Caco-2 (cell line): ENCODE data around the gene MMP10. TPM values are rescaled to one million over a fixed set of nuclear protein-coding genes. Genes with fewer than 3 reads are reported as not detected.

Source experiments
- BruUV-seq: library from RNA; stranded (reverse); fragments of 400-500 nt; replicated peaks from 2 replicates; lab custom pipeline; 2021; lab: Mats Ljungman, UMichigan
- CTCF ChIA-PET: fragments of 300-600 bp; sonication (Branson Sonifier 250); formaldehyde crosslinking; loops from one replicate; lab custom pipeline; 2022; ENCODE audit warnings: antibody characterized with exemption; lab: Charles Lee
- POLR2A ChIA-PET: fragments of 300-600 bp; sonication (Branson Sonifier 250); formaldehyde crosslinking; loops from one replicate; lab custom pipeline; 2022; ENCODE audit warnings: antibody characterized with exemption; lab: Charles Lee
- DNase-seq, 2 experiments: peaks; one replicate each; pipeline versions ENCODE4 v3.0.0 to v3.0.0-alpha.2; 2020 to 2022
- H3K27me3 ChIP-seq: replicated peaks from 2 replicates; pipeline ENCODE4 v1.6.0; 2011; ENCODE audit warnings: low read length; ENCODE audit not compliant: control insufficient read depth, insufficient read depth
- H3K36me3 ChIP-seq: 2 replicates; pipeline ENCODE4 v1.5.1; 2011; ENCODE audit warnings: low read length; ENCODE audit not compliant: control insufficient read depth, insufficient read depth
- H3K4me1 ChIP-seq: fragments of 250-450 bp; sonication (Bioruptor Pico); 2 replicates; pipeline ENCODE4 v1.5.1; 2020; ENCODE audit warnings: mild to moderate bottlenecking
- H3K4me3 ChIP-seq: 2 replicates; pipeline ENCODE4 v1.5.1; 2011; ENCODE audit warnings: low read depth, mild to moderate bottlenecking, control low read depth, low read length
- H3K9me3 ChIP-seq: fragments of 250-450 bp; sonication (Bioruptor Pico); 2 replicates; pipeline ENCODE4 v1.5.1; 2020; ENCODE audit warnings: mild to moderate bottlenecking, moderate library complexity
- H3K27ac Mint-ChIP-seq: one replicate; pipeline ENCODE4 v1.8.0; 2022; ENCODE audit warnings: mixed read lengths; ENCODE audit not compliant: unreplicated experiment
- H3K27me3 Mint-ChIP-seq: one replicate; pipeline ENCODE4 v1.8.0; 2022; ENCODE audit warnings: mixed read lengths; ENCODE audit not compliant: insufficient read depth, unreplicated experiment
- H3K36me3 Mint-ChIP-seq: one replicate; pipeline ENCODE4 v1.8.0; 2022; ENCODE audit warnings: mild to moderate bottlenecking, mixed read lengths; ENCODE audit not compliant: insufficient read depth, unreplicated experiment
- H3K4me1 Mint-ChIP-seq: one replicate; pipeline ENCODE4 v1.8.0; 2022; ENCODE audit warnings: low read depth, mixed read lengths; ENCODE audit not compliant: unreplicated experiment
- H3K4me3 Mint-ChIP-seq: one replicate; pipeline ENCODE4 v1.8.0; 2022; ENCODE audit warnings: mild to moderate bottlenecking, moderate library complexity, mixed read lengths; ENCODE audit not compliant: unreplicated experiment
- H3K9me3 Mint-ChIP-seq: one replicate; pipeline ENCODE4 v1.8.0; 2022; ENCODE audit warnings: mixed read lengths; ENCODE audit not compliant: unreplicated experiment
- CTCF ChIP-seq, 2 experiments: fragments of 200-600 bp in 1 of 2; IDR thresholded peaks; 1 replicate in 1 of 2; 2 replicates in 1 of 2; pipeline versions ENCODE4 v1.5.1 to v1.8.0; 2011 to 2022; ENCODE audit warnings: antibody characterized with exemption in 1 of 2, control low read depth in 1 of 2, inconsistent platforms in 1 of 2, low read depth in 1 of 2, low read length in 1 of 2, mild to moderate bottlenecking in 1 of 2, moderate library complexity in 1 of 2; ENCODE audit not compliant: insufficient read depth in 1 of 2, severe bottlenecking in 1 of 2, unreplicated experiment in 1 of 2
- intact Hi-C: fragments of 100-400 bp; cut with micrococcal nuclease; formaldehyde crosslinking; loops from one replicate; pipeline ENCODE4 v1.10.0; 2022; ENCODE audit not compliant: unreplicated experiment
- total RNA-seq: library from RNA; stranded (reverse); gene quantifications from 2 replicates; pipeline ENCODE4 v1.2.3, GENCODE V29; 2022

Gene MMP10
- total RNA-seq, 1 experiment from 2014 or later, result 0.16 TPM

- Histone ChIP-seq H3K36me3 (peaks cover 2% of the 10 kb centered on the region; the same call in 1 of the 2 replicates), H3K9me3 (no peaks in the 10 kb centered on the region), H3K4me1 (peaks cover 72% of the 10 kb centered on the region), H3K4me3 (no peak overlapping the region), H3K27me3 (no peaks in the 10 kb centered on the region)
- TF ChIP-seq CTCF (IDR thresholded peaks at IDR 0.05; ENCODE audit: insufficient read depth in 1 of 2, low read depth in 1 of 2, low read length in 1 of 2, severe bottlenecking in 1 of 2, unreplicated experiment in 1 of 2), result no peak
- no TSS peak for BruUV-seq
- POLR2A ChIA-PET, result no interaction called here
- Mint-ChIP-seq H3K4me1 (peaks cover 59% of the 10 kb centered on the region), H3K4me3 (peak overlapping the region; percentile 73), H3K27me3 (no peaks in the 10 kb centered on the region), H3K27ac (peak overlapping the region; percentile 78), H3K9me3 (peaks cover 6% of the 10 kb centered on the region), H3K36me3 (peaks cover 12% of the 10 kb centered on the region)
- intact Hi-C loops, result loop anchor here (2.0 kb wide), 1 partner anchor 15 kb away; no protein-coding TSS in a partner anchor
- peak; percentile 57 to 58 for DNase-seq
- CTCF ChIA-PET, result interaction anchor here (1.5 kb wide), 1 partner anchor 153 kb away, joined by 4 read pairs; no protein-coding TSS in a partner anchor
Observed at GRCh38 chr11:102761646-102762238, 18.7 kb downstream of the MMP10 start.

GRCh38 chr11:102760344-102761035 lies 19.9 kb downstream of the MMP10 start:
- peaks cover 63% of the 10 kb centered on the region for H3K4me1 ChIP-seq
- H3K27me3 Mint-ChIP-seq, result no peaks in the 10 kb centered on the region
- H3K9me3 ChIP-seq, result no peaks in the 10 kb centered on the region
- H3K4me3 ChIP-seq, result no peak overlapping the region
- DNase-seq, result peak in 1 of 2 experiments; percentile 33
- no TSS peak for BruUV-seq
- POLR2A ChIA-PET, result no interaction called here
- H3K36me3 Mint-ChIP-seq, result peaks cover 12% of the 10 kb centered on the region
- H3K27ac Mint-ChIP-seq, result peak overlapping the region; percentile 15
- H3K4me3 Mint-ChIP-seq, result no peak overlapping the region
- H3K36me3 ChIP-seq, result peaks cover 2% of the 10 kb centered on the region; the same call in 1 of the 2 replicates
- peaks cover 6% of the 10 kb centered on the region for H3K9me3 Mint-ChIP-seq
- peaks cover 51% of the 10 kb centered on the region for H3K4me1 Mint-ChIP-seq
- CTCF ChIA-PET, result interaction anchor here (0.6 to 1.5 kb wide), 2 partner anchors 154 to 559 kb away, joined by 3 to 4 read pairs; no protein-coding TSS in a partner anchor
- intact Hi-C loops, result loop anchor here (2.0 kb wide), 1 partner anchor 14 kb away; no protein-coding TSS in a partner anchor
- H3K27me3 ChIP-seq, result no peaks in the 10 kb centered on the region
- TF ChIP-seq CTCF (IDR thresholded peaks at IDR 0.05; ENCODE audit: insufficient read depth in 1 of 2, low read depth in 1 of 2, low read length in 1 of 2, severe bottlenecking in 1 of 2, unreplicated experiment in 1 of 2), result no peak

- H3K36me3 ChIP-seq, result no peaks in the 10 kb centered on the region
- no peaks in the 10 kb centered on the region for H3K9me3 ChIP-seq
- Mint-ChIP-seq H3K4me3 (no peak overlapping the region), H3K27ac (no peak overlapping the region), H3K36me3 (peaks cover 12% of the 10 kb centered on the region), H3K9me3 (peaks cover 6% of the 10 kb centered on the region), H3K27me3 (no peaks in the 10 kb centered on the region), H3K4me1 (peaks cover 27% of the 10 kb centered on the region)
- no peaks in the 10 kb centered on the region for H3K27me3 ChIP-seq
- intact Hi-C loops, result no loop called here
- no TSS peak for BruUV-seq
- ChIA-PET CTCF (no interaction called here), POLR2A (no interaction called here)
- no peak for DNase-seq
- no peak for TF ChIP-seq CTCF (IDR thresholded peaks at IDR 0.05; ENCODE audit: insufficient read depth in 1 of 2, low read depth in 1 of 2, low read length in 1 of 2, severe bottlenecking in 1 of 2, unreplicated experiment in 1 of 2)
- H3K4me1 ChIP-seq, result peaks cover 38% of the 10 kb centered on the region
- no peak overlapping the region for H3K4me3 ChIP-seq
Observed at GRCh38 chr11:102757823-102758549, 22.4 kb downstream of the MMP10 start.
